ENCODE data around the gene SRM.
"Not testable (repeated sequence)": the region's sequence is repeated elsewhere in the genome, so short reads cannot be mapped to it uniquely, and the experiment has no call there.

Gene SRM

DNA sequence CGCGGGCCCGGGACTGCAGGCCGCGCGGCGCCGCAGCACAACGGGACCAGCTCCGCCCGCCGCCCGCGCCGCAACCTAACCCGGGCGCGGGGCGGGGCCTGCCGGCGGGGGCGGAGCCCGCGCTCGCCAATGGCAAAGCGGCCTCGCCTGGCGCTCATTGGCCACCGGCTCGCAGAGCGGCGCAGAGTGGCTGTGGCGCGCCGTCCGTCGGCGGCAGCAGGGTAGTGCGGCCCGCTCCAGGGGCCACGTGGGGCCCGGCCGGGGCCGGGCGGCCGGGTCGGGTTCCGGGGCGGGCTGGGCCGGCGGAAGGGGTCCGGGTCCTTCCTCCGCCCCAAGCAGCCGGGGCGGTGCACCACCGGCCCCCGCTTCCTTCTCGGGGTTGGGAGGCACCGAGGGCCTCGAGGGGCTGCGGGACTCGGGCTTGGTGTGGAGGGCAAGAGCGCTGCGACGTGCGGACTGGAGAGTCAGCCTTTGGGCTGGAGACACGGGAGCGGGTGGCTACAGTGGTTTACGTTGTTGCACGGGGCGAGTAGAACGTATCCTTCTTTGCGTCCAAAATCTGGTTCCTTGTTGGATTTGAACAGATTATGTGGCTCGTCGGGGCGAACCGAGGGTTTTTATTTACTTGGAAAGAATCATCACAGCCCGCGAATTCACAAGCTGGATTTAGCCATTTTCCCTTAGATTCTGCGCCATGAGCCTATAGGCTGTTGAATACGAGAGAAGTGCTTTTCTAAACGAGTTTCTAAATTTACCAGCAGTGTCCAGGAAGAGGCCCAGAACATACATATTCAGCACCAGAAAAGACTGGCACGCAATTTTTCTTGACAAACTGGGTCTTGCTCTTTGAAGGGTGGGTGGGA is at the start of gene SRM:
SRM (minus strand) TSS at position 51 of the 863 bp plus-strand sequence. CDS start 75 bp downstream, outside the sequence.
- Histone ChIP-seq H3K27ac (ENCODE audit: low read length) (no peak within 1 kb of the TSS), H3K9me3 (ENCODE audit: control insufficient read depth, insufficient read depth, low read length) (no peaks in the 10 kb centered on the region), H3K4me1 (ENCODE audit: control insufficient read depth, insufficient read depth, low read length) (0 out of 2 replicates have a peak, but pooled peaks cover 2% of the 10 kb centered on the region), H3K27me3 (ENCODE audit: control insufficient read depth, insufficient read depth, low read length) (no peaks in the 10 kb centered on the region), H3K36me3 (ENCODE audit: control insufficient read depth, insufficient read depth, low read length) (peaks cover 10% of the 10 kb centered on the region; the same call in 1 of the 2 replicates), H3K4me3 (ENCODE audit: low read length) (peak within 1 kb of the TSS; percentile 91)
- WGBS (ENCODE audit: insufficient coverage, insufficient read length), result no CpG with 5 or more reads among the region's 83 CpGs
- peak; percentile 75 for DNase-seq (ENCODE audit: low read depth, low spot score)

DNA sequence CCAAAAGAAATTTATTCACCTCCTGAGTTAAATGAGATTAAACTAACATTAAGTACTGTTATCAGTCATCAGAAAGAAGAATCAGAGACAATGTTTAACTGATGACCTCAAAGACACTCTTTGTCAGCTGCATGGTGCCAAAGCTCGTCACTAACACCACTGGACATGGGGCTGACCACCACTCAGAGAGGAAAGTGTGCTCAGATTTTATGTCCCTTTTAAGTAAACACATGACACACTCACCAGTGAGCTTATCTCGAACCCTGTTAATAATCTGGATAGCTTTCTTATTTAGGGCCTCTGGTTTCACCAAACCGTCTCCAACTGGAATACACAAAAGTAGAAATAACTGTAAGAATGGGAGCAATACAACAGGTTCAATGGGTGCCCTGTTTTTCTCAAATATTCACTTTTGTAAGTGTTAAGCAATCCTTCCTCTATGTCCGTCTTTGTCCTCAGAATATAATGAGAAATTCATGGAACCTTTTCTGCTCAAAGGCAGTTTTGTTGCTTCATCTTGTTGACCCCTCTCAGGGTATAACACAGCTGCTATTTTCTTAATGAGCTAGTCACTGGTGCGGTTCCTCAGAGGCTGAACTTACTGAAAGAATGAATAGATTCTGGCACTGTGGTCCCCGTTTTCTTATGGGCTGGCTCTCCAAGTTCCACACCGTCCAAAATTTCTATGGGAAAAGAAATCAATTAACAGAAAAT is 49.4 kb upstream of the SRM start:
- no peaks in the 10 kb centered on the region for H3K4me1 ChIP-seq (ENCODE audit: control insufficient read depth, insufficient read depth, low read length)
- H3K9me3 ChIP-seq (ENCODE audit: control insufficient read depth, insufficient read depth, low read length), result no peaks in the 10 kb centered on the region
- H3K4me3 ChIP-seq (ENCODE audit: low read length), result no peak overlapping the region
- peaks cover 21% of the 10 kb centered on the region for H3K36me3 ChIP-seq (ENCODE audit: control insufficient read depth, insufficient read depth, low read length)
- WGBS (ENCODE audit: insufficient coverage, insufficient read length), result no CpG with 5 or more reads among the region's 7 CpGs
- DNase-seq (ENCODE audit: low read depth, low spot score), result no peak
- no peak overlapping the region for H3K27ac ChIP-seq (ENCODE audit: low read length)
- no peaks in the 10 kb centered on the region for H3K27me3 ChIP-seq (ENCODE audit: control insufficient read depth, insufficient read depth, low read length)

DNA sequence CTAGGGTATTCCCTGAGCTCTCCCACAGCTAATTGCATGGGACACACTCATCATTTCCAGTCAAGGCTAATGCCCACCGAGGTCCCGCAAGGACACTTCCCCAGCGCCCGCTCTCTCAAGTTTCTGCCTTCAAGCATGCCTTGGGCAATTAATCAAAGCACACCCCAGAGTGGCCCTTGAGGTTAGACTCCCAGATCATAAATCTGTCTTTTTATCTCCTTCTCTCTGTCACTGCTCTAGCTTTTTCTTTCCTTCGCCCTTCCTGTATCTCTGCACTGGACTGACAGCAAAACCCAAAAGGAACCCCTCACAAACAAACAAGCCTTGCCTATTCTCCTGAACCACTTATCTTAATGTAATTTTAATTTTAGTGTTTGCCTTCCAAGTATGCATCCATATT is 47.8 kb upstream of the SRM start:
- Histone ChIP-seq H3K36me3 (ENCODE audit: control insufficient read depth, insufficient read depth, low read length) (peaks cover 17% of the 10 kb centered on the region), H3K4me1 (ENCODE audit: control insufficient read depth, insufficient read depth, low read length) (no peaks in the 10 kb centered on the region), H3K27ac (ENCODE audit: low read length) (no peak overlapping the region), H3K27me3 (ENCODE audit: control insufficient read depth, insufficient read depth, low read length) (no peaks in the 10 kb centered on the region), H3K4me3 (ENCODE audit: low read length) (no peak overlapping the region), H3K9me3 (ENCODE audit: control insufficient read depth, insufficient read depth, low read length) (no peaks in the 10 kb centered on the region)
- DNase-seq (ENCODE audit: low read depth, low spot score), result no peak
- no CpG with 5 or more reads among the region's 5 CpGs for WGBS (ENCODE audit: insufficient coverage, insufficient read length)

GRCh38 chr1:11105586-11105985 is 45.8 kb upstream of the SRM start:
- DNase-seq (ENCODE audit: low read depth, low spot score), result no peak
- peaks cover 17% of the 10 kb centered on the region for H3K36me3 ChIP-seq (ENCODE audit: control insufficient read depth, insufficient read depth, low read length)
- H3K27ac ChIP-seq (ENCODE audit: low read length), result no peak overlapping the region
- no peaks in the 10 kb centered on the region for H3K4me1 ChIP-seq (ENCODE audit: control insufficient read depth, insufficient read depth, low read length)
- H3K4me3 ChIP-seq (ENCODE audit: low read length), result no peak overlapping the region
- H3K27me3 ChIP-seq (ENCODE audit: control insufficient read depth, insufficient read depth, low read length), result no peaks in the 10 kb centered on the region
- H3K9me3 ChIP-seq (ENCODE audit: control insufficient read depth, insufficient read depth, low read length), result no peaks in the 10 kb centered on the region
- WGBS (ENCODE audit: insufficient coverage, insufficient read length), result no CpG with 5 or more reads among the region's 10 CpGs

- Histone ChIP-seq H3K27ac (ENCODE audit: low read length) (no peak overlapping the region), H3K36me3 (ENCODE audit: control insufficient read depth, insufficient read depth, low read length) (peaks cover 10% of the 10 kb centered on the region; the same call in 1 of the 2 replicates), H3K4me3 (ENCODE audit: low read length) (no peak overlapping the region), H3K9me3 (ENCODE audit: control insufficient read depth, insufficient read depth, low read length) (no peaks in the 10 kb centered on the region), H3K4me1 (ENCODE audit: control insufficient read depth, insufficient read depth, low read length) (no peaks in the 10 kb centered on the region), H3K27me3 (ENCODE audit: control insufficient read depth, insufficient read depth, low read length) (no peaks in the 10 kb centered on the region)
- no CpG with 5 or more reads among the region's 6 CpGs for WGBS (ENCODE audit: insufficient coverage, insufficient read length)
- no peak for DNase-seq (ENCODE audit: low read depth, low spot score)
Measured at GRCh38 chr1:11101347-11101746, 41.5 kb upstream of the SRM start.

GRCh38 chr1:11100806-11101205 is 41.0 kb upstream of the SRM start:
- not testable (repeated sequence) for H3K36me3 ChIP-seq (ENCODE audit: control insufficient read depth, insufficient read depth, low read length); H3K27ac ChIP-seq (ENCODE audit: low read length); DNase-seq (ENCODE audit: low read depth, low spot score); H3K9me3 ChIP-seq (ENCODE audit: control insufficient read depth, insufficient read depth, low read length); H3K27me3 ChIP-seq (ENCODE audit: control insufficient read depth, insufficient read depth, low read length); H3K4me3 ChIP-seq (ENCODE audit: low read length); H3K4me1 ChIP-seq (ENCODE audit: control insufficient read depth, insufficient read depth, low read length)
- no CpG with 5 or more reads among the region's 17 CpGs for WGBS (ENCODE audit: insufficient coverage, insufficient read length)

DNA sequence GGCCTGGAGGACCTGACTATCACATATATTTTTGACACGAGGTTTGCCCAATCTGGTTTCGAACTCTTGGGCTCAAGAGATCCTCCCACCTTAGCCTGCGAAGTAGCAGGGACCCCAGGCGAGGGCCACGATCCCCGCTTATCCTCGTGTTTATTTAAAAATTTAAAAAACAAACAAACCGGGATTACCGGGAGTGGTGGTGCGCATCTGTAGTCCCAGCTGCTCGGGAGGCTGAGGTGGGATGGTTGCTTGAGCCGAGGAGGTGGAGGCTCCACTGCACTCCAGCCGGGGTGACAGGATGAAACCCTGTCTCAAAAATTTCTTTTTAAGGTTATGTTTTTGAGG is 40.3 kb upstream of the SRM start:
- Histone ChIP-seq H3K27ac (ENCODE audit: low read length) (no peak overlapping the region), H3K4me1 (ENCODE audit: control insufficient read depth, insufficient read depth, low read length) (no peaks in the 10 kb centered on the region), H3K4me3 (ENCODE audit: low read length) (peak overlapping the region; percentile 22; the same call in 1 of the 2 replicates), H3K36me3 (ENCODE audit: control insufficient read depth, insufficient read depth, low read length) (peaks cover 10% of the 10 kb centered on the region; the same call in 1 of the 2 replicates), H3K9me3 (ENCODE audit: control insufficient read depth, insufficient read depth, low read length) (no peaks in the 10 kb centered on the region), H3K27me3 (ENCODE audit: control insufficient read depth, insufficient read depth, low read length) (no peaks in the 10 kb centered on the region)
- no CpG with 5 or more reads among the region's 13 CpGs for WGBS (ENCODE audit: insufficient coverage, insufficient read length)
- no peak for DNase-seq (ENCODE audit: low read depth, low spot score)

DNA sequence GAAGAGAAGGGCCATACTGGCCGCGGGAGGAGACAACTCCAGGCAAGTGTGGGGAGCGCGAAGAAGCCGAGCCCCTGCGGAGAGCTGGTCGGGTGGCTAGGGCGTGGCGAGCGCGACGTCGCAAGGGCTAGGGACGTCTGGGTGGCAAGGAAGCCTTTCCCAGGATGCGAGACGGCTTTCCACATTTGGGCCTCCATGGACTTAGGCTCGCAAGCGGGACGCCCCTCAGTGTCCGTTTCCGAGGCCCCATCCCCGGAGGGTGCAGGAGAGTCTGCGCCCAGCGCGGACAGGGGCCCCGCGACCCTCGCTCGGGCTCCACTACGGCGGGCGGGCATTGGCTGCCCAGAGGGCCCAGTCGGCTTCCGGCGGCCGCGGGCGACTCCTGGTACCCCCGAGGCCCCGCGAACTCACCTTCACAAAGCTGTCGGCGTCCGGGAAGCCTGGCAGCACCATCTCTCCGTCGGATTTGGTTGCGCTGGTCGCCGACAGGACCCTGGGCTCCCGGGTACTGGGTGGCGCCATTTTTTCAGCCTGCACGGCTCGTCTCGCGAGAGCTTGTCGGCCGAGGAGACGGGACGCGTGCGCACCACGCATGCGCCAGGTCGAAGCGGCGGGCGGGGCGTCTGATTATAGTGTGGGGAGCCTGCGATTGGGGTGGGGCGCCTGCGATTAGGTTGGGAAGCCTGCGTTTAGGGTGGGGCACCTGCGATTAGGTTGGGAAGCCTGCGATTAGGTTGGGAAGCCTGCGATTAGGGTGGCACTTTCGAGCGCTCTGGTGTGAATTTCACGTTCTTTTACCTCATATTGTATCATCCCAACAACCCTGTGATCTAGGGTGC is 39.7 kb upstream of the SRM start, which contains the start of gene EXOSC10:
EXOSC10 (minus strand) TSS at position 560 of the 839 bp plus-strand sequence; CDS start at position 522, 38 bp downstream.
- no peaks in the 10 kb centered on the region for H3K27me3 ChIP-seq (ENCODE audit: control insufficient read depth, insufficient read depth, low read length)

GRCh38 chr1:11098931-11099309 is 39.1 kb upstream of the SRM start:
- WGBS (ENCODE audit: insufficient coverage, insufficient read length), result no CpG with 5 or more reads among the region's 5 CpGs
- no peak overlapping the region for H3K27ac ChIP-seq (ENCODE audit: low read length)

More for the DNA sequence above, 39.7 kb upstream of the SRM start, which contains the start of gene EXOSC10:
- Histone ChIP-seq H3K4me3 (ENCODE audit: low read length) (peak within 1 kb of the TSS; percentile 71; the same call in 1 of the 2 replicates), H3K27ac (ENCODE audit: low read length) (no peak within 1 kb of the TSS), H3K9me3 (ENCODE audit: control insufficient read depth, insufficient read depth, low read length) (no peaks in the 10 kb centered on the region), H3K4me1 (ENCODE audit: control insufficient read depth, insufficient read depth, low read length) (no peaks in the 10 kb centered on the region), H3K36me3 (ENCODE audit: control insufficient read depth, insufficient read depth, low read length) (peaks cover 10% of the 10 kb centered on the region; the same call in 1 of the 2 replicates)
- no CpG with 5 or more reads among the region's 78 CpGs for WGBS (ENCODE audit: insufficient coverage, insufficient read length)
- DNase-seq (ENCODE audit: low read depth, low spot score), result peak; percentile 77

DNA sequence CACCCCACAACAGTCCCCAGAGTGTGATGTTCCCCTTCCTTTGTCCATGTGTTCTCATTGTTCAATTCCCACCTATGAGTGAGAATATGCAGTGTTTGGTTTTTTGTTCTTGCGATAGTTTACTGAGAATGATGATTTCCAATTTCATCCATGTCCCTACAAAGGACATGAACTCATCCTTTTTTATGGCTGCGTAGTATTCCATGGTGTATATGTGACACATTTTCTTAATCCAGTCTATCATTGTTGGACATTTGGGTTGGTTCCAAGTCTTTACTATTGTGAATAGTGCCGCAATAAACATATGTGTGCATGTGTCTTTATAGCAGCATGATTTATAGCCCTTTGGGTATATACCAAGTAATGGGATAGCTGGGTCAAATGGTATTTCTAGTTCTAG is 24.0 kb upstream of the SRM start:
- H3K9me3 ChIP-seq (ENCODE audit: control insufficient read depth, insufficient read depth, low read length); H3K4me3 ChIP-seq (ENCODE audit: low read length); DNase-seq (ENCODE audit: low read depth, low spot score); H3K27ac ChIP-seq (ENCODE audit: low read length); H3K4me1 ChIP-seq (ENCODE audit: control insufficient read depth, insufficient read depth, low read length); H3K27me3 ChIP-seq (ENCODE audit: control insufficient read depth, insufficient read depth, low read length): not testable (repeated sequence)
- WGBS (ENCODE audit: insufficient coverage, insufficient read length), result no CpG with 5 or more reads among the region's 3 CpGs
- H3K36me3 ChIP-seq (ENCODE audit: control insufficient read depth, insufficient read depth, low read length), result peaks cover 30% of the 10 kb centered on the region; the same call in 1 of the 2 replicates

More at GRCh38 chr1:11098931-11099309, 39.1 kb upstream of the SRM start:
- Histone ChIP-seq H3K36me3 (ENCODE audit: control insufficient read depth, insufficient read depth, low read length) (peaks cover 10% of the 10 kb centered on the region; the same call in 1 of the 2 replicates), H3K4me1 (ENCODE audit: control insufficient read depth, insufficient read depth, low read length) (no peaks in the 10 kb centered on the region), H3K9me3 (ENCODE audit: control insufficient read depth, insufficient read depth, low read length) (no peaks in the 10 kb centered on the region), H3K27me3 (ENCODE audit: control insufficient read depth, insufficient read depth, low read length) (no peaks in the 10 kb centered on the region), H3K4me3 (ENCODE audit: low read length) (peak overlapping the region; percentile 71; the same call in 1 of the 2 replicates)
- DNase-seq (ENCODE audit: low read depth, low spot score), result no peak

All from iPS DF 6.9 (cell line).